NCI-H446 treated with DMSO at 0.1 percent for 48 hours (cell line): ENCODE measurements around the gene KLHL29.

ENCODE experiments used
- DNase-seq: peaks from one replicate; lab custom pipeline; 2025; lab: John Stamatoyannopoulos, UW

Gene KLHL29

GRCh38 chr2:23397478-23397877, 12.5 kb downstream of the KLHL29 start:
- no peak for DNase-seq

GRCh38 chr2:23399674-23400261, 14.8 kb downstream of the KLHL29 start:
- DNase-seq = no peak

DNA sequence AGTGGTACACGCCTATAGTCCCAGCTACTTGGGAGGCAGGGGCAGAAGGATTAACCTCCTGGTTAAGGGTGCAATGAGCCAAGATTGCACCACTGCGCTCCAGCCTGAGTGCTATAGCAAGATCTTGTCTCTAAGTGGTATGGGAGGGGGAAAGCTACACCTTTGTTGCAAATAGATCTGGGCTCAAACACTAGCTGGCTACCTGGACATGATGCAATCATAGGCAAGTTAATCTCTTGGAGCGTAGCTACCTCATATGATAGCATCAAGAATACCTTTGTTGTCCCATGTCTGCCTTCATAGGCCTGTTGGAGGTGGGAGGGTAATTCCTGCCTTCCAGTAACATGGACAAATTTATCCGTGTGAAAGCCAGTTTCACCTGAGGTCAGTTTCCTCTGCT, 15.7 kb downstream of the KLHL29 start:
- no peak for DNase-seq

- no peak for DNase-seq
Observed at GRCh38 chr2:23401427-23402204, 16.6 kb downstream of the KLHL29 start.

GRCh38 chr2:23402205-23402740, 17.3 kb downstream of the KLHL29 start:
- DNase-seq = no peak

- peak; percentile 29 for DNase-seq
Observed at GRCh38 chr2:23404426-23404825, 19.4 kb downstream of the KLHL29 start.

DNA sequence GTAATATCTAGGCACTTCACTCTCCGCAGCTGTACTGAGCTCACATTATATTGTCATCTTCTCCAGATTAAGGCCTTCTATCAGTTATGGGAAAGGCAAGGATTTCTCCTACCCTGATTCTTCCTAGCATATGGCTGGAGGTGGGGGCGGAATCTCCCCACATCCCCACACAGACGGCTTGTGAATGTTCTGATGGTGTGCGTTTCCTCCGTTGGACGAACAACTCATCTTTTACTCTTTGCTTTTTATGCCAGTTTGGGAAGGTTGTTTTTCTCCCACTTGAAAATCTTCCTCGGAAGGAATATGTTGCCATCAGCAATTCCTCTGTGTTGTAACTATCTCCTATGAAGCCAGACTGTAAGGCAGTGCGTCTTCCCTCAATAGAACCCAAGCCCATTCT, 24.3 kb downstream of the KLHL29 start:
- DNase-seq = no peak

- DNase-seq = no peak
Observed at GRCh38 chr2:23410596-23410995, 25.6 kb downstream of the KLHL29 start.

DNA sequence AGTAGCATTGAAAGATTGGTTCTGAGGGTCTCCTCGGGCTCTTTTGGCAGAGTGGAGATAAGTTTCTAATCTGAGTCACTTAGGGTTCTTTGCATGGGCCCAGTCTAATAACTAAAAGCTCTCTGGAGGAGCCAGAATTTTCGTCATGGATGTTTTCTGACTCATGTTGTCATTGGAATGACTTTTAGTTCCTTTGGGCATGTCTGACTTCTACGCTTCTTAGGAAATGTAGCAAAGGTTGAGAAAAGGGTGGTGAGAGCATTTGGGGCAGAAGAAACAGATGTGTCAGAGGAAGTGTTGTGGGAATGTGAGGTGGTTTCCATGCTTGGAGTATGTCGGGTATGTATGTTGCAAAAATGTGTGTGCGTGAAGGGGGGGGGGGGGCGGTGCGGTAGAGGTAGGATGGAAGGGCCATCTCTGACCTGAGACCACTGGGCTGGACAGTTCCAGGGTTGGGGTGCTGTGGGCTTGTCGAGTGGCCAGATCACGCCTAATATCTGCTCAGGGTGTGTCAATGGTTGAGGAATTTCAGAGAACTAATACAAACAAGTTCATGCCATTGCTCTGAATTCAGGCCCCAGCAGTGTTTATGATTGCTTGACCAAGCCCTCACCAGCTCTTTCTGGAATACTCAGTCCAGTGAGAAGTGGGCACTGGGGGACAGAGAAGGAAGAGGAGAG, 26.9 kb downstream of the KLHL29 start:
- no peak for DNase-seq

DNA sequence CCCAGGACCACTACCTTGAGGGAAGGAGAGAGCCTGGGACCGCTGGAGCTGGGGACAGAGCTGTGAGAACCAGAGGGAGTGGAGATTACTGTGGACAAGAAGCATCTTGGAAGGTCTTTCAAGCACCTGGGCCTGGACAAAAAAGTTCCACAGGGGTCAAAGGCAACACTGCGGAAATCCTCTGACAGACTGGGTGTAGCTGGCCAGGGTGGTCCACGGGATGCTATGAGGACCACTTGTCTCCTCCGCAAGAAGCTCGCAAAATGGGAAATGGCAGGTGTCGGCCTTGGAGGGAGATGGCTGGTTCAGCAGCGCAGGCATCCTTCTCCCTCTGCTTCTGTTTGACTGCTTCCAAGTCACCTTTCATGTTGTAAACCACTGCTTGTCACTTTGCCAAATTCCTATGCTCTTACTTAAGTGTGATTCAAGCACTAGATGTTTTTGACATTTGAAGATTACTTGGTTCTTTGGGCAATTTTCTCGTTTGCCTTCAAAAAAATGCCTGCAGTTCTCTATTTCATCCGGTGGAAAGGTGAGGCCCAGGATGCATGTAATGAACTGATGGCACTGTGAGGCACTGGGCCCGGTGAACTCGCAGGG, 27.7 kb downstream of the KLHL29 start:
- no peak for DNase-seq

DNA sequence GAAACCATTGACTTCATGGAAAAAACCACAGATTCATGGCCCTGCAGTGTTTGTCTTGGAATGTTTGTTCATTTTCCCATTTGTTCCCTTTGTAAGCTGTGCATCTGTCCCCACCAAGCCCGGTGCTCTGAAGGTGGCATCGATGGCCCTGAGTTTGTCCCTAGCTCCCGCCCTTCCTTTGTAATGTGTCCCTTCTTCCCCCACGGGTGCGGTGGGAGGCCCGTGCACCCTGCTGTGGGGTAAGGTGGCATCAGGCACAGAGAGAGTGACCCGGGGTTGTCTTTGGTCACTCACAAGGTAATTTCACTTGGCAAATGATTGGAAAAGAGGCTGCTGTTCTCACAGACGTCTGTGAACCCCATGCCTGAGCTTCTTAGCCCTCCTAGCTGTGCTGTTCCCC, 28.7 kb downstream of the KLHL29 start:
- DNase-seq = no peak

GRCh38 chr2:23414106-23414505, 29.1 kb downstream of the KLHL29 start:
- no peak for DNase-seq

- DNase-seq = no peak
Observed at GRCh38 chr2:23414871-23415270, 29.9 kb downstream of the KLHL29 start.

DNA sequence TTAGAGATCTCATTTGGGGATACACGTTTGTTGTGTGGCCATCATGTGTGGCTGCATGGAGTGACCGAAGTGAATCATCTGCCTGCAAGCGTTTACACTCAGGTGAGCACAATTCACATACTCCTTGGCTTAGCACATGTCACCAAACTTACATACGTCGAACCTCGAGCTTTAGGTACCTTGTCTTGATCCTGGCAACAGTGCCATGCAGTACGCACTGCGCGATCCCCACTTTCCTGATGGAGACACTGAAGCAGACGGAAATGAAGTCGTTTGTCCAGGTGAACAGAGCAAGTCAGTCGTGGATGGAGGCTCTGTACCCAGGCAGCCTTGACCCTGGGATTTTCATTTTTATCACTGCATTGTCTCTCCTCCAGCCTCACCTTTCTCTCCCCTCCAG, 32.3 kb downstream of the KLHL29 start:
- DNase-seq = no peak

GRCh38 chr2:23418056-23418455, 33.1 kb downstream of the KLHL29 start:
- no peak for DNase-seq

GRCh38 chr2:23418461-23418911, 33.5 kb downstream of the KLHL29 start:
- no peak for DNase-seq

- no peak for DNase-seq
Observed at GRCh38 chr2:23419171-23420090, 34.5 kb downstream of the KLHL29 start.

DNA sequence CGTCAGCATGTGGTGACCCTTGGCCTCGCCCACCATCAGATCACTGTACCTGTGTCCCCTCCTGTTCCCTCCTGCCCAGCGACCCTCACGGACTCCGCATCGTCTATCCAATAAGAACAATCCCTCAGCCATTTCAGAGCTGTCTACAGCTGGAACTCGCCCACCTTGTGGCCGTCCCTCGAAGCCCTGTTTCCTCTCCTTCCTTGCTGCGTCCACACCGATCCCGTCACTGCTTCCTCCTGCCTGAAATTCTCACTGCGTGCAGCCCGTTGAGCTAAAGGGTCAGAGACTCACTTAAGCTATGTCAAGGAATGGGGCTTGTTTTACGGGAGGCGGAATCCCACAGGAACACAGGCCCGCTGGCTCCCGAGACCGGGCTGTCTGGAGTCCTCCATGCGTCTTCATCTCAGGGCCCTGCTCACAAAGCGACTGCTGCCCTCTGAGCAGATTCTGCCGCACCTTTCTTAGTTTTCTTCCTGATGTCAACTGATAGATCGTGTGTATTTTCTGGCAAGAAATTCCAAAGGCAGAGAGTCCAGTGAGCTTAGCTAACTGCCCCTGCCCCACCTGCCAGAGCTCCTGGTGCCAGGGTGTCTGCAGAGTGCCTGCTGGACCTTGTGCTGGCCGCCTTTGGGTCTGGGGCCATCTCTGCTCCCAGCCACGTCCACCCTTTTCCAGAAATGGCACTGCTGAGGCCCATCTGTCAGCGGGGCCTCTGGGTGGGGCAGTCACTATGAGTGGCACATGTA, 35.3 kb downstream of the KLHL29 start:
- no peak for DNase-seq

DNA sequence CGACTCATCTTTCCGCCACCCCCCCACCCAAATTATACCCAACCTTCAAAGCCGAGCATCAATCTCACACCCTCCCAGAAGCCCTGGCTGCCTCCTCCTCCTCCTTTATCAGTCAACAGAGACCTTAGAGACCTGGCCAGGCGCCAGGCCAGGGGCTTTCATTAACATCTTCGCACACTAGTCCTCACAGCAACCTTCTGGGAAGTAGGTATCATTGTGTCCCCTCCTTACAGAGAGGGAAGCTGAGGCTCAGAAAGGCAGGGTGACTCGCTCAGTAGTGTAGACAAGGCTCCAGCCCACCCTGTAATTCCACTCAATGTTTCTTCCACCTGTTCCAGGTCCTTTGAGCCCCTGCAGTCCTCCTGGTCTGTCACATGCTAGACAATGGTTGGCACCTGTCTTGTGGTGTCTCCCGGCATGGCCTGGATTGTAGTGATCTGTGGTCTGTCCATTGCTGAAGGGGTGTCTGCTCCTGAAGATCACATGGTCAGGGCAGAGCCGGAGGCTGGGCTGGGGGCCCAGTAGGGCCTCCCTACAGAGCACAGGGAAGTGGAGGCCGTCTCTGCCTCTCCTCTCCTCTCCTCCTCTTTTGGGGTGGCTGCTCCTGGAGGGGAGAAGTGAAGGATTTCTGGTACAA, 36.0 kb downstream of the KLHL29 start:
- DNase-seq = no peak
